GM18868 (cell line): ENCODE measurements around the gene ZDHHC8.
"Not testable (repeated sequence)": the region's sequence is repeated elsewhere in the genome, so short reads cannot be mapped to it uniquely, and the experiment has no call there.

ENCODE experiments used
- ATAC-seq: cut with Tn5 transposase; IDR thresholded peaks from one replicate; pipeline ENCODE4 v1.9.1; 2021; ENCODE audit warnings: mild to moderate bottlenecking, moderate library complexity; ENCODE audit not compliant: unreplicated experiment

Gene ZDHHC8

DNA sequence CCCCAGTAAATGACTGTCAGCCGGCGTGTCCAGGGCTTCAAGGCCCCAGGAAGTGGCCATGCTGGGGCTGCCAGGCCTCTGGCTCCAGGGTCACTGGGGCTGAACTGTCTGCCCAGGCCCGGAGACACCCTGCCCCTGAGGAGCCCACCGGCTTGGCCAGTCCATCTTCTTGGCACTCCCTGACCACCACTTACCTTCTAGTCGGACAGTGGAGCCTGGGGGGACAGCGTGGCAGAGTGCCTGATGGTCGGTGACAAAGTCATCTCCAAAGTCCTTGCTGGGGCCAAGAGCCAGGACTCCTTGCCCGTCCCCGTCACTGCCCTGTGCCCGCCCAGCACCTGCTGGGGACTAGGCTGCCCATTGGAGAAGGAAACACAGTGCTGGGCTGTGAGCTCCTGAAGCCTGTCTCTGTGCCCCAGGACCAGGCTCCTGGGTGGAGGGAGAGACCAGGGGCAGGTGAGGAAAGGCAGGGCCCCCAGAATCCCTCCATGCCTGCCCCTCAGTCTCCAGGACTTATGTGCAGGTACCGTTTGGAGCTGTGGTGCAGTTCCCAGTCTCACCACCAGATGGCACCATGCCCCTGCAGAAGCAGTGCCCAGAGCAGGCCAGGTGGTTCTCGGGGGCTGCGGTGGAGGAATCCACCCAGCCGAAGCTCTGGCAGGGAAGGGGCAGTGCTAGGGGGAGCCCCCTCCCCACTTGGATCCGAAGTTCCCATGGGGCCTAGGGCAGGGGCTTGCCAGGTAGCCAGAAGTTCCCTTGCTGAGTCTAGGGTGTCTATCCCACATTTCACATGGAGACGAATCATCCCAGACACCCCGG, 25.2 kb downstream of the ZDHHC8 start:
- ATAC-seq = no peak

DNA sequence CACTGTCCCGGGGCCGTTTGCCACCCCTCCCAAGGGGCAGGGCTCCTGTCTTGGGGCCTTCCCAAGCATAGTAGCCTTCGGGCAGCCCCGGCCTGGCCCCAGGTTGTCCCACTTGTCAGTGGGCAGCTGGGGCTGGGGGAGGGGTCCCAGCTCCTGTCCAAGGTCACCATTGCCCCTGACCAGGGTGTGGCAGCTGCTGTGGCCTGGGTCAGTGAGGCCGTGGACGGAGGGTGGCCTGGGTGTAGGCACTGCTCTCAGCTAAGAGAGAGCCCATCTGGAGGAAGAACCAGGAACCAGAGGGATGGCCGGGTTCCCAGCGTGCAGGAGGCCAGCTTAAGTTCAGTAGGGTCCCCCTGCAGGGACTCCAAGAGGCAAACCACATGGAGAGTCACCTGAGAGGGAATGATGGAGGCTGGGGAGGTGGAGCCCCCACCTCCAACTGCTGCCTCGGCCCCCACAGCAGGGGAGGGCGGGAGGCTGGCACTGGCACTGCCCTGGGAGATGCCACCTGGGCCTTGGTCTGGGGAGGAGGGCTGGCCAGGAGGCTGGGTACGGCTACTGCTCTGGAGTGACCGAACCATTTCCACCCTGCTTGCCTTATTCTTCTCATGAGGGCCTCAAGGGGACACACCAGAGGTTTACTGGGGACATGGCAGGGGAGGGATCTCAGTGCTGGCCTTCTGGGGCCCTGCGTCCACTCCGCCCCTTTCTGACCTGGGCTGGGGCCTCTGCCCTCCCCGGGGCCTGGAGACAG, 26.0 kb downstream of the ZDHHC8 start:
- no peak for ATAC-seq

DNA sequence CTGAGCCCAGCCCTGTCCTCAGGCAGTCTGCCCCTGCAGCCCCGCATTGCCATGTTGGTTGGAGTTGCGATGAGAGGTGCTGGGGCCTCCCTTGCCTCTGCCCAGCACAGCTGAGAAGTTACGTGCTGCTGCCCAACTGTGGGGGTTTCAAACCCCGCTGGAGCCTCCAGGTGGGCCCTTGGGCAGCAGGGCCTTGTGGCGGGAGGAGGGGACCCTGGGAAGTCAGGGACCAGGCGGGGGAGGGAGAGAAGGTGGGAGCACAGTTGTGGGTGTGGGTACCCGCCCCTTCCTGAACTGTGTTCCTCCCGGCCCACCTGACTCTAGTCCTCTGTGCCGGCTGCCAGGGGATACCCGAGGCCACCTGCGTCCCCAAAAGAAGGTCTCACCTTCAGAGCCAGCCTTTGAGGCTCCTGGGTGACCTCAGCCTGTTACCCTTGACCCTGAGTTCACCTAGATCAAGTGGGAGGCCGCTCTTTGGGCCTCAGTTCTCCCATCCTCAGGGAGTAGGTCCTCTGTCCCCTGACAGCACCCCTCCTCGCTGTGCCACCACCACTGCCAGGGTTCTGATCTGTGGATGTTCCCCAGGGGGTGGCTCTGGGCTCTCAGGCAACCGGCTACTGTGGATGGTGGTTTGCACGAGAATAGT, 26.9 kb downstream of the ZDHHC8 start:
- ATAC-seq = no peak

DNA sequence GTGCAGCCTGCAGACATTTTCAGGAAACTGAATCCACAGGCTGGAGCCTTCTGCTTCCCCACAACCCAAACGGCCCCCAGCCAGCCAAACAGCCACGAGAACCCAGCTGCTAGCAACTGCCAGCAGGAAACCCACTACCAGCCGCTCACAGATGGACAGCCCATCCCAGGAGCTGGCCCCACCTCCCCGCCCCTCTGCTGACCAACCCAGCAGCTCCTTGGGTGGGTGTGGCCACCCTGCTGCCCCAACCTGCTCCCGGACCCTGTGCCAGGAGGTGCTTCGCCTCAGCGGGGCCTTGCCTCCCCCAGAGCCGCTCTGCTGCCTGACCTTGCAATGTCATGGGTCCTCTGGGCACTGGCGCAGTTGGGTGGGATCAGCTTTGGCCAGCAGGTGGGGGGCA, 27.5 kb downstream of the ZDHHC8 start:
- no peak for ATAC-seq

DNA sequence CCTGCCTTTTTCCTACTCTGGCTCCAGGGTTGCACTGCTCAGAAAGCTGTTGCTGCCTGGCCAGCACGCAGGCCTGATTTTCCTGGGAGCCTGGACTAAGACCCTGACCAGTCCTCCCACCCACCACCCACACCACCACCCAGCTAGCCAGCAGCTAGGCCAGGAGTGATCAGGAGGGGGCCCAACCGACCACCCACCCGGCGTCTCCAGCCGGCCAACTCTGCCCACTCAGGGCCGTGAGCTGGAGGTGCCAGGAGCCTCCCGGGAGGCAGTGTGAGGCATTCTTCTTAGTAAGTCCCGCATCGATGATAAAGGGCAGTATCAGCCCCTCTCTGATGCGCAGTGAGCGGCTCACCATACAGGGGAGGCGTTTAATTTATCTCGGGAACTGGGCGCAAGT, 27.9 kb downstream of the ZDHHC8 start:
- not testable (repeated sequence) for ATAC-seq

DNA sequence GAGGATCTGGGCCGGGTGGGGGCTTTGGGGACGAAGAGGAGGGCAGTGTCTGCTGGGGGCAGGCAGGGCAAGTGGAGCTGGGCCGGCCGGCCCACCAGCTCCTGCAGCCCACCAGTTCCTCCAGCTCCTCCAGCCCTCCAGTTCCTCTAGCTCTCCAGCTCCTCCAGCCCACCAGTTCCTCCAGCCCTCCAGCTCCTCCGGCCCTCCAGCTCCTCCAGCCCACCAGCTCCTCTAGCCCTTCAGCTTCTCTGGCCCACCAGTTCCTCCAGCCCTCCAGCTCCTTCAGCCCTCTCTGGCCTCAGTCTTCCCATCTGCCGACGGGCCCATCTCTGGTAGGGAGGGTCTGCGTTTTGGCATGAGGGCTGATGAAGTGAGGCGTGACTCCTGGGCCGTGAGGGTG, 28.4 kb downstream of the ZDHHC8 start:
- no peak for ATAC-seq

DNA sequence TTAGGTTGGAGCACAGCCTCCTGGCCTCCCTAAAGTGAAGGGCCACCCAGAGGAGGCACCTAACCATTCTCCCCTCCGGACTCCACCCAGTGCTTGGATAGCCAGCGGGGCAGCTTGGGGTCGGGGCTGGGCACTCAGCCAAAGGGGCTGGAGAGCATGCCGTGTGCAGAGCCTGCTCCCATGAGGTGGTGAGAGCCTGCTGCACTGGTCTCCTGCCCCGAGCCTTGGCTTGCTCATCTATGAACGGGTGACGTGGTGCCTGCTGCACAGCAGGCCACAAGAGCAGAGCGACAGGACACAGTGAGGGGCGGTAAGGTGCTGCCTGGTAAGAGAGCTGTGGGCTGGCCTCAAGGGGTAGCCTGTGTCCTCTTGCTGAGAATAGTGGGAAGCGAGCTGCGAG, 33.3 kb downstream of the ZDHHC8 start:
- ATAC-seq = no peak

DNA sequence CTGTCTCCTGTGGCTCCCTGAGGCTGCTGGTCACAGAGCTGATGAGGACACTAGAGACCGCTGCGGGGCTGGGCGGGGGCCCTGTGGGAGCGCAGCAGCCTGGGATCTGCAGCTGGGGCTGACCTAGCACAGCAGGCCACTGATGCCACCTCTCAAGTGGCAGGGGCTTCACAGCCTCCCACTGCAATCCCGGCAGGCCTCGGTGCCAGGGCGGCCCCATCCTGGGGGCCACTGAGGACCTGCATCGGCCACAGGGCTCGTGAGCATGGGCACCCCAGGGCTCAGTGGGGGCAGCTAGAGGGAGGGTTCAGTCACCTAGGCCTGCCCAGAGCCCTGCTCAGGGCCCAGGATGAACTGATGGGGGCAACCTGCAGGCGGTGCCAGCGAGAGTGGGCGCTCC, 33.8 kb downstream of the ZDHHC8 start:
- ATAC-seq = no peak

DNA sequence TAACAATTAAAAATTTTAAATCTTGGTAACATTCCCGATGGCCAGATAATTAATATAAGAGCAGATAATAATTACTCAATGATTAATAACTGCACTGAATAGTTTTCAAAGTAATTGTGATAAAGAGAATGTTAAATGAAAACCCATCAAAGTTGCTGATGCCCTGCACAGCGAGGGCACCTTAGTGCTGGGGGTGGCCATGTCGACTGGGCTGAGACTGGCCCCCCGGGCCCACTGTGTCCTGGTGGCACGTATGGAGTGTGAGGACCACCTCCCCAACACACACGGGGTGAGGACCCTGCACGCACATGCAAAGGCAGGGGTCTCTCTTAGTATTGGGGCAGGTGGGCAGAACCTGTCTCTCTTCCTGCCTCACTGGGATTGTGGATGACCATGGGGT, 34.3 kb downstream of the ZDHHC8 start:
- ATAC-seq = no peak

DNA sequence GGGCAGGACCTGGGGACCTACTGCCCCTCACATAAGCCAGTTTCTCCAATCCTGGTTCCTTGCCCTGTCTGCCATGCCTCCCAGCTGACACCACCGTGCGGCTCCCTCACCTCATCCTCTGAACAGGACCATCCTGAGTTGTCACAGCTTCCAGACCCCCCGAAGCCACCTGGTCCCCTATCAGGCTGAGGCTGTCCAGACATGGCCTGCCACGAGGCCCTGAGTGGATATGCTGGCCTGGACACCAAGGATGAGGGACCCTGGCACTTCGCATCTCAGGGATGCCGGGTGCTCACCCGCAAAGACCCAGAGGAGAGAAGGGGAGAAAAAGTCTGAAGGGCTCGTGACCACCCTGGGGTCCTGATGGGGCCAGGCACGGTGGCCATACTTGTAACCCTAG, 35.1 kb downstream of the ZDHHC8 start:
- no peak for ATAC-seq

DNA sequence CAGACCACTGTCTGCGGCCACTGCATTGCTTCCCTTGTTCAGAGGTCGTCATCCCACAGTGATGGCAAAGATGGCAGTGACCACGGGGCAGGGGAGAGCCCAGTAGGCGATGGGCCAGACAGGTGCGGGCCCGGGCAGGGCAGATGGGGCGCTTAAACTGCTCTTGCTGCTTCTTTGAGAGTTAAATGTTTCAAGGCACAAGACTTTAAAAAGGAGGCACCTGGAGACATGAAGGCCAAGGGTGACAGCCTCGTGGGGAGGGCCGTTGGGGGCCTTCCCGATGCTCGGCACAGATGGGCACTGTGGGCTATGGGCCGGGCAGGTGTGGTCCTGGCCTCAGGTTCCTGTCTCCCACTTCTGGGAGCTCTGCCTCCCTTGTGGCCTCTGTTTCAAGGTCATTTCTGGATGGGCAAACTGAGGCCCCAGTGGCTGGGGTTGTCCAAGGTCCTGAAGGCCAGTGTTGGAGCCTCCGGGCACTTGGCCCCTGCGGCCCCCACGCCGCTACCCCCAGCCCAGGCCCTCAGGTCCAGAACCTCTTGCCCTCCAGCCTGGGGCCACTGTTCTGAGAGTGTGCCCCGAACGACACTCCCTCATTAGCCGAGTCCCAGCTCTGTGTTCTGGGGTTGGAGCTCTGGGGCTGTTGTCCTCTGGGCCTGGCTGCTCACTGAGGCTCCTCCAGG, 36.2 kb downstream of the ZDHHC8 start:
- no peak for ATAC-seq

DNA sequence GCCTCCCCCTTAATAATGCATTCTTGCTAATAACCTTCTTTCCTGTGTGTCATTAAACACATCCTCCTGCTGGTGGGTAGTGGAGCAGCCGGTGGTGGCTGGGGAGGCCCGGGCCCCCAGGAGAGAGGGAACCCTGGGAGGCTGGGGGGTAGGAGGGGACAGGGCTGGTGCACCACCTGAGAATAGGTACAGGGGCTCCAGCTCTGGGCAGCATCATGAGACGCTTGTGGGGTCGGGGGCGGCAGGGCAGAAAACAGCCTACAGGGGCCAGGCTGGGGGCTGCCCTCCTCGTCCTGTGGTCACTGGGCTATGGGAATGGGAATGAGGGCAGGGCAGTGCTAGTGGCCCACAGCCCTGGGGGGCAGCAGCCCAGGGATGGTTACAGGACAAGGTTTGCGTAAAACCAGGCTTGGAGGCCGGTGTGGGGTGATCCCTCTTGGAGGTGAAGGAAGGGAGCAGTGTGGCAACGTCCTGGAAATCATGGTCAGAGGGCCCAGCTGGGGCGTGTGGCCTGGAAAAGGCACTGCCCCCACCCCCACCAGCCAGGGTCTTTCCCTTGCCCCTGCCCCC, 37.7 kb downstream of the ZDHHC8 start:
- ATAC-seq = no peak

DNA sequence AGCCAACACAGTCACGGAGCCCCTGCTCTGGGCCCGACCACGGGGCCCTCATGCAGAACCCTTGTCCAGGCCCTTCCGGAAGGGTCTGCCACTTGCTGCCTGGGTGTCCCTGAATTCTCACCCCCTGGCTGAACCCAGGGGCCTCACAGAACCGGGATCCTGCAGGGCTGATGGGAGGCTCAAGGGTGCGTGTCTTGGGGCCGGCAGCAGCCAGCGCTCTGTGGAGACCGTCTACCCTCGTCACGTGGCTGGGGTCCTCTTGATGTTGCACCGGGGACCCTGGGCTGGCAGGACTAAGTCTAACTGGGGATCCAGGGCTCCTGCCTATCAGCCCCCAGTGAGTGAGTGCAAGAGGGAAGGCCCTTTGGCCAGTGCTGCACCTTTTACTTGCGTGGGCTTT, 38.6 kb downstream of the ZDHHC8 start:
- no peak for ATAC-seq

DNA sequence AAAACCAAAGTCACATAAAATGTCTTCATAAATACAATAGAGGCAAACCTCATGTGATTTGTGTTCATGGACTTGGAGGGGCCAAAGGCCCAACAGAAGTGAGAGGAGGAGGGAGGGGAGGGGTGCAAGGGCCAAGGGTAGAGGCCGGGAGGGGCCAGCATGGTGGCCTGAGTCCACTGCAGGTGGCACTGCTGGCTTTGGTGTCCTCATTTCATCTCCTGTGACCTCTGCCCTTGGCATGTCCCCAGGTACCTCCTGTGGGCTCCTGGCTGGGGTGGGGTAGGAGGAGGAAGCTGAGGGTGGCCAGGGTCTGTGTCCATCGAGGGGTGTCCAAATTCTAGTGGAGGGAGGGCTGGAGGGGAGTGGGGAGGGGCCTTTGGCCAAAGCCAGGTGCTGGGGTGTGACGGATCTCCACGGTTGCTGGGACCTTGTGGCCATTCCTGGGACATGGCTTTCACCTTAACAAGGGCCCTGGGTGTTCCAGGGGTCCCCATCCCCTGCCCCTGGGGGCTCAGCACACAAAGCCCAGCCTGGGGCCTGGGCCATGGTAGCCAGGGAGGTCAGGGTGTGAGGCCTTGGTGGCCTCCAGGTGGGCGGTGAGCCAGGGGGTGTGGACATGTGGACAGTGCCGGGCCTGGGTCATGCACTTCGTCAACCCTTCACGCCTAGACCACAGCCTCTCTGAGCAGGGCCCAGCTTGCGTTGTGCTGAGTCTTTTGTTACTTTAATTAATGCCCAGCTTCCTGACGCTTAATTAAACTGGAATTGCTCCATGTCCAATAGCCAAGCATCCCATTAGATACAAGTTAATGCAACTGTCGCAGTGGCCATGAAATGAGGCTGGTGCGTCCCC, 39.9 kb downstream of the ZDHHC8 start:
- no peak for ATAC-seq

DNA sequence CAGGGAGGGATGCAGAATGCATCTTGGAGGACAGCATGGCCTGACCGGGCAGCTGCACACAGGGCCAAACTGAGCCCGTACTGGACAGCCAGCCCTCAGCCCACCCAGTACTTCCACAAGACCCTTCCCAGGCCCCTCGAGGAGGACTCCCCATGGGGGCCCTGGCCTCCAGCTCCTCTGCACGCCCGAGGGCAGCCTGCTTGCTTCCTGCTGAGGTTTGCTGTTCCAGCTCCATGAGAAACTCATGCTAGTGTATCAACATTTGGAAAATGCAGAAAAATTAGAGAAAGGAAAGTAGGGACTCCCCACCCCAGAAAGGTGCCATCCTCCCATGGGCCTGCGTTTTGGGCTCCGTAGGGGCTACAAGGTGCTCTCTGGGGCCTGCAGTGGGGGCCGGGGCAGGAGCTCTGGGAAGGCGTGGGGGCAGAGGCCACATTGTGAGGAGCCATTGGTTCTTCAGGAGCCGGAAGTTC, 40.6 kb downstream of the ZDHHC8 start:
- ATAC-seq = no peak

DNA sequence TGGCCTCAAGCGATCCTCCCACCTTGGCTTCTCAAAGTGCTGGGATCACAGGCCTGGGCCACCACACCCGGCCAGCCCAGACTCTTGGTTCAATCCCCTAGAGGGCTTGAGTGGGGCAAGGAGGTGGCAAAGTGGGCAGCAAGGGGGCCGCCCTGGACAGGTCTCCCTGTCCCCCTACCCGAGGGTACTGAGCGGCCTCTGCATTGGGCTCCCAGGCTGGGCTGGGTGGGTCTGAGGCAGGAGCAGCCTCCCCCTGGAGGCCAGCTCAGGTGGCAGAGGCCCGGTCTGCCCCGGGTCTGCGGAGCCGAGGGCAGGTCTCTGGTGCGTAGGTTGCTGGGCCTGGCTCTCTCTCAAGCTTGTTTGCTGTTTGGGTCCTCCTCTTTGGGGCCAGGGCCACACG, 41.6 kb downstream of the ZDHHC8 start:
- ATAC-seq = no peak

DNA sequence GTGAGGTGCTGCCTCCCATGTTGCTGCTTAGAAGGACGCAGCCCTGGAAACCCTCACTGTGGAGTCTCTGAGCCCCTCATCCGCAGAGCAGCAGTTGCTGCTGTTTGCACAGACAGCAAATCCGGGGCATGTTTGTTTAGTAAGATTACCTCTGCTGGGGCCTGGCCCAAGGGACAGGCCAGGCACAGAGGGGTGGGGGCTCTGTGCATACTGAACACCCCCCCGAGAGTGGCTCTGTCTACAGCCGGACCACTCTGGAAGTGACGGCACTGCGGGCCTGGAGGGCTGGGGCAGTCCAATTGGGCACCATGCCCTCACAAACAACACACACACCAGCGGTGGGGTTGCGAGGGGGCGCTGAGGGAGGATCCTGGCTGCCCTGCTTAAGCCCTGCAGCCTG, 42.2 kb downstream of the ZDHHC8 start:
- no peak for ATAC-seq

DNA sequence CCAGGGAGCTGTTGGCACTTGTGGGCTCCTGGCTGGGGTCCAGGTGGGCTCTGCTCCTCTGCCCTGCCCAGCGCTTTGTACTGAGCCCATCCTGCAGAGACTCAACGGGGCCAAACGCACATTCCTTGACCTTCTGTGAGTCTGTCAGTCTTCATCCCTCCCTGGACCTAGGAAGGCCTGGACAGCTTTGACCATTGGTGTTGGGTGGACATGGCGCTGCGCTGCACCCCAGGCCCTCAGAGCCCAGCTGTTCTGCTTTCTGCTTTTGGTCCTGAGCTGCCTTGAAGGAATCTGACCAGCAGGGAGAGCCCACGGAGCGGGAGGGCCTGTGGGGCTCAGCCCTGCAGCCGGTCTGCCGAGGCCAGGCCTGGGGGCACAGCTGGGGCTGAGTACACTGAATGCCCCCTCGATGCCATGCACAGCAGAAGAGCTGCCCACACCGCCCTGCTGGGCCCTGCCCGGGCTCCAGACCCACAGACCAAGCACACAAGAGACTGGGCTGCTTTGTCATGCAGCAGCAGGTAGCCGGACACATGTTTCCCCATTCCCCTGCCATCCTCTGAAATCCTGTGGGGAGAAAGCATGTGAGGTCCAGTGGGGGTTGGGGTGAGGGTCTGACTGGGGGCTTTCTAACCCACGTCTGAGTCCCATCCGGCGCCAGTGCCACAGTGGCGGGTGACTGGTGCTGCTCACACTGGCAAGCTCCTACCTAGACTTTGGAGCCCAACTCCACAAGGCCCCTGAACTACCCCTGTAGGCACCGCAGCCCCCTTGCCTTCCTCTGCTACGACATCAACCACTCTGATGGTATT, 43.4 kb downstream of the ZDHHC8 start:
- no peak for ATAC-seq

DNA sequence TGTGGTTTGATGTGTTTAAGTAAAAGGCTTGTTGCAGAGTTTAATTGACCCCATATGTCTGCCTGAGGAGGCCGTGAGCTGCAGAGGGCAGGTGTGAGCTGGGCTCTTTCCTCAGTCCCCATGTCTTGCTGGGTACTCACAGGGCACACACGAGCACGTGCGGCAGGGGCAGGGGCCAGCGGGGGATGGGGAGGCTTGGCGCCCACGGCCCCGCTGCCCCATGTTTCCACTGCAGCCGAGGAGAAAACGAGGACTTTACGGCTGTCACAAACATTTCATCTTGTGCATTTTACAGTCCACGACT, 43.9 kb downstream of the ZDHHC8 start:
- no peak for ATAC-seq
